Activated CD4-positive, alpha-beta T cell treated with anti-CD3 and anti-CD28 coated beads, Interleukin-2, amount 50 U/mL, for 1 hour (primary cell): ENCODE results near the gene GALNT9.
"Not testable (repeated sequence)": the region's sequence is repeated elsewhere in the genome, so short reads cannot be mapped to it uniquely, and the experiment has no call there.

Experiments
- DNase-seq: peaks from one replicate; pipeline ENCODE4 v3.0.0-alpha.2; 2020

Gene GALNT9

GRCh38 chr12:132278401-132279183 lies 50.8 kb downstream of the GALNT9 start:
- no peak for DNase-seq

GRCh38 chr12:132277949-132278348 lies 51.4 kb downstream of the GALNT9 start:
- no peak for DNase-seq

GRCh38 chr12:132277374-132277941 lies 51.9 kb downstream of the GALNT9 start:
- DNase-seq, result no peak

- no peak for DNase-seq
Observed at GRCh38 chr12:132276827-132277373, 52.5 kb downstream of the GALNT9 start.

- no peak for DNase-seq
Observed at GRCh38 chr12:132276066-132276826, 53.1 kb downstream of the GALNT9 start.

GRCh38 chr12:132275631-132276030 lies 53.8 kb downstream of the GALNT9 start:
- no peak for DNase-seq

- DNase-seq, result no peak
Observed at GRCh38 chr12:132275110-132275531, 54.3 kb downstream of the GALNT9 start.

- DNase-seq, result no peak
Observed at GRCh38 chr12:132273992-132274334, 55.4 kb downstream of the GALNT9 start.

- DNase-seq, result no peak
Observed at GRCh38 chr12:132272711-132273110, 56.7 kb downstream of the GALNT9 start.

- no peak for DNase-seq
Observed at GRCh38 chr12:132271755-132272092, 57.7 kb downstream of the GALNT9 start.

GRCh38 chr12:132270969-132271754 lies 58.2 kb downstream of the GALNT9 start:
- DNase-seq, result no peak

GRCh38 chr12:132270516-132270915 lies 58.9 kb downstream of the GALNT9 start:
- DNase-seq, result no peak

GRCh38 chr12:132269271-132269968 lies 60.0 kb downstream of the GALNT9 start:
- DNase-seq, result no peak

GRCh38 chr12:132268674-132269073 lies 60.7 kb downstream of the GALNT9 start:
- no peak for DNase-seq

- no peak for DNase-seq
Observed at GRCh38 chr12:132267873-132268272, 61.5 kb downstream of the GALNT9 start.

GRCh38 chr12:132266802-132267201 lies 62.6 kb downstream of the GALNT9 start:
- DNase-seq, result no peak

GRCh38 chr12:132266370-132266769 lies 63.0 kb downstream of the GALNT9 start:
- no peak for DNase-seq

- DNase-seq, result not testable (repeated sequence)
Observed at GRCh38 chr12:132265822-132266221, 63.6 kb downstream of the GALNT9 start.

- DNase-seq, result no peak
Observed at GRCh38 chr12:132265056-132265800, 64.2 kb downstream of the GALNT9 start.

GRCh38 chr12:132264086-132265010 lies 65.0 kb downstream of the GALNT9 start:
- DNase-seq, result no peak
